Measurements from ENCODE around the gene SLC16A10.
A peak's percentile ranks its signal among the peaks of the same experiment; 100 is the strongest.
"Not testable (repeated sequence)": the region's sequence is repeated elsewhere in the genome, so short reads cannot be mapped to it uniquely, and the experiment has no call there.

The SLC16A10 gene

GRCh38 chr6:111087871-111088667 lies 766 bp downstream of the SLC16A10 start:
- DNase-seq, result peak in 1 of 2 donors; percentile 7

- DNase-seq, result no peak
Measured at GRCh38 chr6:111088668-111089003, 1.3 kb downstream of the SLC16A10 start.

DNA sequence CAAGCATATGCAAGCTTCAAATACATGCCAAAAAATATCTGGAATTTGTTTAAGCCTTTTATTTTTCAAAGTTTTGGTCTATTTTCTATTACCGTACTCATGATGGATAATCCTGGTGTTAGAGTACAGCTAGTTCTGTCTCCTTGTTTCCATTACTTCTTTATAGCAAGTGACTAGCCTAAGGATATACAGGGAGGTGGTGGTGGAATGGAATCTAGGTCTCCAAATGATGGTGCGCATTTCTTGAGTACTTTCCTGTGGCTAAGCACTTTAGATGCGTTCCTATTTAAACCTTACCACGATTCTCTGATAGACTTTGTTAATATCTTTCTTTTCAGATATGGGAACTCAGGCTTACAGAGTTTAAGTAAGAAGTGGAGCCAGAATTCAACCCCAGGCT lies 3.5 kb downstream of the SLC16A10 start:
- DNase-seq, result no peak

DNA sequence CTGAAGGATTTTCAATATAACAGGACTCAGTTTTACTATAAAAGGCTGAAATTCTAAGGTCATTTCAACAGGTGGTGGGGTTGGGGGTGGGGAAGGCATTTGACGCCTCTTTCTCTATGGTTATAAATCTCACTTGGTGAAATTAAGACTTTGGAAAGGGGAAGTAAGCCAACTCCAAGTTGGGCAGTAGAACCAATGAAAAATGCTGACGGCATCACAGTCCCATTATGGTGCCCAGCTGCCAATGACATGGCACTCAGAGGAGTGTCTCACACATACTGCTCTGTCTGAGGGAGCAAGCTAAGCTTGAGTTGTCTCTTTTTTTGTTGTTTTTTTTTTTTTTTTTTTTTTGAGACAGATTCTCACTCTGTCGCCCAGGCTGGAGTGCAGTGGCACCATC lies 4.7 kb downstream of the SLC16A10 start:
- no peak for DNase-seq

DNA sequence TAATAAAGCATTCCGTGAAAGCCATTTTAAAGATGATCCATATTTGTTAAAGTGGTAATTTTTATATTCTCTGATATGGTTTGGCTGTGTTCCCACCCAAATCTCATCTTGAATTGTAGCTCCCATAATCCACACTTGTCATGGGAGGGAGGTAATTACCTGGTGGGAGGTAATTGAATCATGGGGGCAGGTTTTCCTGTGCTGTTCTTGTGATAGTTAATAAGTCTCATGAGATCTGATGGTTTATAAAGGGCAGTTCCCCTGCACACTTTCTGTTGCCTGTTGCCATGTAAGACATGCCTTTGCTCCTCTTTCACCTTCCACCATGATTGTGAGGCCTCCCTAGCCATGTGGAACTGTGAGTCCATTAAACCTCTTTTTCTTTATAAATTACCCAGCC lies 8.2 kb downstream of the SLC16A10 start:
- not testable (repeated sequence) for DNase-seq

- no peak for DNase-seq
Measured at GRCh38 chr6:111096246-111096645, 8.9 kb downstream of the SLC16A10 start.

DNA sequence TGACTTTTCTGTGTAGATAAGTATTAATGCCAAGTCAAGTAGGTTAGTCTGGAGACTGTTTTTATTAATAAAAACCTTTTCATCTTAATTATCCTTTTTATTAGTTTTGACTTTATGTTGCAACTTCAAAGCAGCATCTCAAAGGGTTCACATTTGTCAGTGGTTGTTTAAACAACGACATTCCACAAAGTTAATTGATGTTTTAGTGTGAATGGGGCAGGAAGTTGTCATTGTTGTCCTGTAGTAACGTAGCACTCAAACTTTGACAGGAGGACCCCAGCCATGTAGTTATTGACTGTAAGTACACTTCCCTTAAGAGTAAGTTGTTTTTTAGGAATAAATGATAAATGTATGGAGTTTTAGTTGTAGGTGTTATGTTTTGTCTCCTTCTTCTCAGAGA lies 11.3 kb downstream of the SLC16A10 start:
- DNase-seq, result no peak

DNA sequence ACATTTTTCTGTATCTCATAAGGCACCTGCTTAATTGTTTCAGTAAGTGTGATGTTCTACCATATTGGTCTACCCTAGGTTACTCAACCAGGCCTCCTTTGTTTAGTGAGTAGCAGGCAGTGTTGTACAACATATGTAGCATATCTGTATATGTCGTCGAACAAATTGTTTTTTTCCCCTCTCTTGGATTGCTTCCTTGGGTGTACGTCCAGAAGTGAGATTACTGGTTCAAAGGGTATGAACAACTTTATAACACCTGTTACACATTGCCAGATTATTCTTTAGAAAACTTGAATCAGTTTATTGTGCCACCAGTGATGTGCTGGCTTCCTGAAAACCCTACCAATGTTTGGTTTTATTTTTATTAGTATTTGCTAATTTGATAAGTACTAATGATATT lies 14.7 kb downstream of the SLC16A10 start:
- no peak for DNase-seq

DNA sequence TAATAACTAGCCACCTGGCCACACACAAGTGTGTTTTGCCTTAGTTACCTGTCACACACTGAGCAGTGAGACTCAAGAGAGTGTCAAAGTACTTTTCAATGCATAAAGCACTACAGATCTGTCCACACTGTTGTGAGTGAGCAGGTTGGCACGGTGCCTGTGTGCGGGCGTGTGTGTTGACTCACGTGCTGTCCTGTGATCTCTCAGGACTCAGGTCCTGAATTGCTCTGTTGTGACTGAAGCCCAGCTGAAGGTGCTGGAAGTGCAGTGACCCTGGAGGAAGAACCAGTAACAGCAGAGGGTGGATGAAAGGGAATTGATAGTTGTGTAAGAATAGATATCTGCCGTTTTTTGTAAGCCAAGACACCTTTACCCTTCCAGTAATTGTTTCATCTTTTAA lies 18.3 kb downstream of the SLC16A10 start:
- peak; percentile 69 to 81 for DNase-seq

GRCh38 chr6:111107589-111107988 lies 20.3 kb downstream of the SLC16A10 start:
- no peak for DNase-seq

DNA sequence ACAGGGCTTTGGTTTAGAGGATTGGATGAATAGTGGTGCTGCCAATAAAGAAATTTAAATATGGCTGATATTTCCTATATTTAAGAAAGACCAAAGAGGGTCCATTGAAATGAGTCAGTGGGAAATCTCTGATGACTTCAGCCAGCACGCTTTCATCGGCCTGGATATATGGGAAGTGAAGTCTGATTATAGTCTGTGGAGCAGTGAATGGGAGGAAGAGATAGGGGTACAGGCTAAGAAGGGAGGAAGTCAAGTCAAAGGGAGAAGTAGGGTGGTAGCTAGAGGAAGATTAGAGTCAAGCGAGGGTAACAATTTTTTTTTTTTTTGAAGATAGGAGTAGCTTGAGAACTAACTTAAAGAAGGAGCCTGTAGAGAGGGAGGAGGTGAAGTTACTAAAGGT lies 22.7 kb downstream of the SLC16A10 start:
- DNase-seq, result peak in 1 of 2 donors; percentile 15

DNA sequence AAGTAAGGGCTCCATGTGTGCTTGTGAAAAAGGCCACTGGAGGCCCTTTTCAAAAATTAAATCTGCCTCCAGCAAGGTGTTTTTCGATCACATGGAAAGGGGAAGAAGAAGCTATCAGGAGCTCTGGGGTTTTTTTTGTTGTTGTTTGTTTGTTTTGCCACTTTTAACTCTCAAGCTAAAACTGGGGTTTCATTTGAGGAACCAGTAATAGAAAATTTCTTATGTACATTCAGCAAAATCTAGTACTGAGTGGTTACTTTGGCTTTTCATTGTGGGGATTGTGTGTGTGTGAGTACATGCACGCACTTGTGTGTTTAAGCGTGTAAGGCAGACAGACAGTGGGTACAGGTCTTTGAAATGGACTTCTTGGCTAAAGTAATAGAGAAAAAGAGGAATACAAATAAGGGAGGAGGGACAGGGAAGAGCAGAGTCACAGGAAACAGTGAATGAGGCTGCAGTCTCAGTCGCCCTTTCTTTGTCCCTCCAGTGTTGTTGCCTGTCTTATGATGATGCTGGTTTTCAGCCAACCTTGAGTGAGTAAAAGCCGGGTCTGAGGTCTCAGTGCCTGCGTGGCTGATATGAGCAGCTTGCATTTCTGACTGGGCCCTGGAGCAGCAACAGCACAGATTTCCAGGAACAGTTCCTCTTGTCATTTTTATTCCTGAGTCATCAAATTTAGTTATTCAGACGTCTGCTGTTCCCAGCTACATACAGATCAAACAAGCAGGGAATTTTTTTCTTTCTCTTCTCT lies 26.2 kb downstream of the SLC16A10 start:
- peak; percentile 55 to 69 for DNase-seq

DNA sequence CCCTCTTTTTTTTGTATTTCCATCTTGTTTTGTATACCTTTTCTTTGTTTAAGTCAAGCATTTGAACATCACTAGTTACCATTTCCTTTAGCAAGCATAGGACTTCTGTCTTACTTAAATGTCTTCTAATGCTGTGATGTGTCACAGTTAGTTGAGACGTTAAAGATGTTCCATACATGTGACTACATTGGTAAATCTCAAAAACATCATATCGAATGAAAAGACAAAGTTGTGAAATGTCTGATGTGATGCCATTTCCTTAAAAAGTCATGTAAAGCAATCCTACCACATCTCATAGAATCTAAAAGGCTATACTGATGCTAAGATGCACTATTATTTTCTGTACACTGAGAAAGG lies 26.8 kb downstream of the SLC16A10 start:
- peak; percentile 72 to 96 for DNase-seq

DNA sequence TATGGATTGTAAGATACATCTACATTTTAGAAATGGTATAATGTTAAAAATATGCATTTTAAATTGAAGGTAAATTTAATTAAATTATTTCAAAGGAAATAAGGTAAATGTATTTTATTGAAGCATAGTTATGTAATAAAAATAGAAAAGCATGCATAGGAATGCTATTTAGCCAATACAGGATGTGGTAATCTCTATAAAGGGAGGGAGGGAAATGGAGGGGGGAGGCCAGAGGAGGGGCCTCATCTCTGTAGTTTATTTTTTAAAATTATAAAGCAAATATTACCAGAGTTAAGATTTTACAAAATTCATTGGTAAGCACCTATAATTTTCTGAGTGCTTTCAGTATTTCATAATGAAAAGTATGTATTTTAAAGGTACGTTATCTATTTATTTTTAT lies 27.2 kb downstream of the SLC16A10 start:
- no peak for DNase-seq

- DNase-seq, result no peak
Measured at GRCh38 chr6:111118826-111119225, 31.5 kb downstream of the SLC16A10 start.

GRCh38 chr6:111119571-111120329 lies 32.4 kb downstream of the SLC16A10 start:
- peak; percentile 92 to 98 for DNase-seq

GRCh38 chr6:111121789-111122350 lies 34.6 kb downstream of the SLC16A10 start:
- DNase-seq, result no peak

- no peak for DNase-seq
Measured at GRCh38 chr6:111122458-111123286, 35.4 kb downstream of the SLC16A10 start.

GRCh38 chr6:111124406-111124805 lies 37.1 kb downstream of the SLC16A10 start:
- DNase-seq, result no peak

- DNase-seq, result no peak
Measured at GRCh38 chr6:111129013-111129412, 41.7 kb downstream of the SLC16A10 start.

- not testable (repeated sequence) for DNase-seq
Measured at GRCh38 chr6:111131018-111131417, 43.7 kb downstream of the SLC16A10 start.

GRCh38 chr6:111132669-111133068 lies 45.4 kb downstream of the SLC16A10 start:
- DNase-seq, result not testable (repeated sequence)

Data from inflammatory macrophage (primary cell).